Stimulated activated naive CD4-positive, alpha-beta T cell (primary cell): ENCODE data around the gene NPHP1.
A peak's percentile ranks its signal among the peaks of the same experiment; 100 is the strongest.
"Not testable (repeated sequence)": the region's sequence is repeated elsewhere in the genome, so short reads cannot be mapped to it uniquely, and the experiment has no call there.

Experiments
- DNase-seq, 6 experiments: peaks; one replicate each; lab custom pipeline; 2025; lab: John Stamatoyannopoulos, UW

Gene NPHP1

DNA sequence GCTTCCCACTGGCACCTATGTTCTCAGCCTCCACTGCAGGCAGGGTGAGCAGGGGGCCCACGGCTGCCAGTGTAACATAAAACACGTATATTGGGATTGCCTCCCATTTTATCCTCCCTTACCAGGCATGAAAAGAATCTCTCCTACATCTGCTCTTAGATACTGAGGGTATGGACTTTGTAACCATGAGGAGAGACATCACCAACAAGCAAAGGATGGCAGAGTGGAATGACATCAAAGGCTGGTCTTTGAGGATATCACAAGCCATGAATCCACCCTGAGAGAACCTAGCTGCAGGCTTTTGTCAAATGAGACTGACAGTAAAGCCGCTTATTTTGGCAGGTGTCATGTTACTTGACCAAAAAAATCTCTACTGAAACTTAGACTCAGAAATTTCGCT, 7.4 kb downstream of the NPHP1 start:
- DNase-seq, result no peak

DNA sequence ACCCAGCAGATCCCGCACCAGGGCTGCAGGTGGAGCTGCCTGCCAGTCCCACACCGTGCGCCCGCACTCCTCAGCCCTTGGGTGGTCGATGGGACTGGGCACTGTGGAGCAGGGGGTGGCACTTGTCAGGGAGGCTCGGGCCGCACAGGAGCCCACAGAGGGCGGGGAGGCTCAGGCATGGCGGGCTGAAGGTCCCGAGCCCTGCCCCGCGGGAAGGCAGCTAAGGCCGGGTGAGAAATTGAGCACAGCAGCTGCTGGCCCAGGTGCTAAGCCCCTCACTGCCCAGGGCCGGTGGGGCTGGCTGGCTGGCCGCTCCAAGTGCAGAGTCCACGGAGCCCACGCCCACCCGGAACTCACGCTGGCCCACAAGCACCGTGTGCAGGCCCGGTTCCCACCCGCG, 14.6 kb downstream of the NPHP1 start:
- DNase-seq, result not testable (repeated sequence)

DNA sequence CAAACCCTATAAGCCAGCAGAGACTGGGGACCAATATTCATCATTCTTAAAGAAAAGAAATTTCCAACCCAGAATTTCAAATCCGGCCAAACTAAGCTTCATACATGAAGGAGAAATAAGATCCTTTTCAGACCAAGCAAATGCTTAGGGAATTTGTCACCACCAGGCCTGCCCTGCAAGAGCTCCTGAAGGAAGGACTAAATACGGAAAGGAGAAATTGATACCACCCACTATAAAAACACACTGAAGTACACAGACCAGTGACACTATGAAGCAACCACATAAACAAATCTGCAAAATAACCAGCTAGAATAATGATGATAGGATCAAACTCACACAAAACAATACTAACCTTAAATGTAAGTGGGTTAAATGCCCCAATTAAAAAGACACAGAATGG, 22.4 kb downstream of the NPHP1 start:
- DNase-seq, result no peak

DNA sequence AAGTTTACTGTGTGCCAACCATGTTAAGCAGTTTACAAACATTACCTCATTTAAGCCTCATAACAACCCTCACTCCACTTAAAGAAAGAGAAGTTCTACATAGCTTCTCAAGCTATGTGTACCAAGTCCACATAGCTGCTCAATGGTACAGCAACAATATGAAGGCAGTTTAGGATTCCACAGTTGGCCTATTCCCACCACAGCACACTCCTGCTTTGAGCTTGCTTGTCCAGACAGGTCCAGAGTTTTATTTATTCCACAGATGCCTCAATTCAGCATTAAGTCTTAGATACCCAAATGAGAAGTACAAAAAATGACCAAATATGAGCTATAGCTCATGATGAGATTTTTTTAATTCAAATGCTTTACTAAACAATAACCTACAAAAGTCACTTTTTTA, 24.8 kb downstream of the NPHP1 start:
- no peak for DNase-seq

DNA sequence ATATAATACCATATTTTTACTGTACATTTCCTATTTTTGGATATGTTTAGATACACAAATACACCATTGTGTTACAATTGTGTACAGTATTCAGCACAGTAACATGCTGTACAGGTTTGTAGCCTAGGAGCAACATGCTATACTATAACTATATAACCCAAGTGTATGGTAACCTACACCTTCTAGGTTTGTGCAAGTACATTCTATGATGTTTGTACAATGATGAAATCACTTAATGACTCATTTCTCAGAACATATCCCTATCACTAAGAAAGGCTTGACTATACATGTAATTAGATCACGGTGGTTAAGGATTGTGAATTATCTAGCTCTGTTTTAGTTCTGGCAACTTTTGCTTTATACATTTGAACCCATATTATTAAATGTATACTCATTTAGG, 31.3 kb downstream of the NPHP1 start:
- no peak for DNase-seq

DNA sequence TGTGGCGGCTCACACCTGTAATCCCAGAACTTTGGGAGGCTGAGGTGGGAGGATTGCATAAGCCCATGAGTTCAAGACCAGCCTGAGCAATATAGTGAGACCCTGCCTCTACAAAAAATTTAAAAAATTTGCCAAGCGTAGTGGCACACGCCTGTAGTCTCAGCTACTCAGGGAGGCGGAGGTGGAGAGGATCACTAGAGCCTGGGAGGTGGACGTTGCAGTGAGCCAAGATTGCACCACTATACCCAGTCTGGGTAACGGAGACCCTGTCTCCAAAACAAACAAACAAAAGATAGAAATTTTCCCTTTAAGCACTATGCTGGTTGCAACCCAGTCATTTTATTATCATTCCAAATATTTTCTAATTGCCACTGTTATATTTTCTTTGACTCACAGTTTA, 32.3 kb downstream of the NPHP1 start:
- DNase-seq, result no peak

DNA sequence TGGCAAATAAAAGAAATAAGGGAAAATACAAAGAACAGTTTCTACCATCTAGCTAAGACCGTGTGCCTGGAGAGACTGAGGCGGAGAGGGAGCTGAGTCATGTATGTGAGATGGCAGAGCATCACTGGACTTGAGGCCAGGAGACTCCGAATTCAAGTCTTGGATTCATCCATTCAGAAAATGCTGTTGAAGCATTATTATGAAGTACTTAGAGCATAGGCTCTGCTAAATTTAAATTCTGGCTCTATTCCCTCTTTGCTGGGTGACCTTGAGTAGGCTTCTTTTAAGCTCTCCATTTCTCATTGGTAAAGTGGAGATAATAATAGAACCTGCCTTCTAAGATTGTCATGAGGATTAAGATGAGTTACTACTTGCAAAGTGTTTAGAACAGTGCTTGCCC, 34.7 kb downstream of the NPHP1 start:
- no peak for DNase-seq

DNA sequence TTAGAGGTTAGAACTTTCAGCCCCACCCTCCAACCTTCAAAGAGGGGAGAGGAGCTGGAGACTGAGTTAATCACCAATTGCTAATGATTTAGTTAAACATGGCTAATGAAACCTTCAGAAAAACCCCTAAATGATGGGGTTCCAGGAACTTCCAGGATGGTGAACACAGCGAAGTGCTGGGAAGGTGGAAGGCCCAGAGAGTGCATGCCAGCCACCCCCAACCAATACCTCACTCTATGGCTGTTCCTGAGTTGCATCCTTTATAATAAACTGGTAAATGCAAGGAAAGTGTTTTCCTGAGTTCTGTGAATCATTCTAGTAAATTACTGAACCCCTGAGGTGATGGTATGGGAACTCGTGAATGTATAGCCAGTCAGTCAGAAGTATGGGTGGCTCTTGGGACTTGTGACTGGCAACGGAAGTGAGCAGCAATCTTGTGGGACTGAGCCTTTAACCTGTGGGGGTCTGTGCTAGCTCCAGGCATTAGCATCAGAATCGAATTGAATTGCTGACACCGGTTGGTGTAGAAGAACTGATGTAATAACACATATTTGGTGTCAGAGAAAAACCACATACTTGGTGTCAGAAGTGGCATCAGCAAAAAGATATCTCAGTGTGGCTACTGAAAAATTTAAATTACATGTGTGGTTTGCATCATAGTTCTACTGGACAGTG, 37.4 kb downstream of the NPHP1 start:
- no peak for DNase-seq

DNA sequence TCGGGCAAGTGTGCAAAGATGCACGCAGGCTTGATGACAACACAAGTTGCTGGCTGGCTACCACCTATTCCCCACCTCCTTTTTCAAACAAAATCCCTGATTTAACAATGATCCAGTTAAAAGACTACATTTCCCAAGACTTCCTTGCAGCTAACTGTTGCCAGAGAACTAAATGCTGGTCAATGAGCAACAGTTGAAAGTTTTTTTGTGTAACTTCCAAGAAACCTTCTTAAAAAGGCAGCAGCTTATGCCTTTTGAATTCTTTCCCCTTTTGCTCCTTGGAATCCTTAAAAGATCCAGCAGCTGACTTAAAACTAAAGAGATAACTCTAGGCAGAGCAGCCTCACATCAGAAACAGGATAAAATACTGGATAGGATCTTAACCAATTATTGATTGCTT, 38.5 kb downstream of the NPHP1 start:
- no peak for DNase-seq

DNA sequence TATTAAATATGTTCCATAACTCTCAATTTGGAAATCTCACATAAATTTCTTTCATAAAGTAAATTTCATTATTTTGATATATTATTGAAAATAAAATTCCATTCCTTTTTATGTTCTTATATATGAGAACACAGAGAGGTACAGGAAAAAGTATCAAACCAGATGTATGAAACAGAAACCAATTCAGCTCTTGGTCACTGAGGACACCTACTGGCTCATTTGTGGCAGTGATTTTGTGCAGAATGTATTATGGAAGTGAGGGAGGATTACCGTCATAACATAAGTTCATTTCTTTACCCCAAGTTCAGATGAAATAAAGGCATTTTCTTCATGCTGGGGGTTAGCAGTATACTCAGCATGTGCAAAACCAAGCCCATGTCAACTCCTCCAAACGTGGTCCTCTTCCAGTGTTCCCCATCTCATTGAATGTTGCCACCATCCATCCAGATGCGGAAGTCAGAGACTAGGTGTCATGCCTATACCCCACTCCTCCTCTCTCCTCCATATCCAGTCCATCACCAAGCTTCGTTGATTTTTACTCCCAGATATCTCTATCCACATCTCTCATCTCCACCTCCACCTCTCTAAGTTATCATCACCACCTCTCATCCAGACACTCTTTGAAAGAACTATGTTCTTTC, 47.5 kb downstream of the NPHP1 start:
- peak in 1 of 6 experiments; percentile 4 for DNase-seq

DNA sequence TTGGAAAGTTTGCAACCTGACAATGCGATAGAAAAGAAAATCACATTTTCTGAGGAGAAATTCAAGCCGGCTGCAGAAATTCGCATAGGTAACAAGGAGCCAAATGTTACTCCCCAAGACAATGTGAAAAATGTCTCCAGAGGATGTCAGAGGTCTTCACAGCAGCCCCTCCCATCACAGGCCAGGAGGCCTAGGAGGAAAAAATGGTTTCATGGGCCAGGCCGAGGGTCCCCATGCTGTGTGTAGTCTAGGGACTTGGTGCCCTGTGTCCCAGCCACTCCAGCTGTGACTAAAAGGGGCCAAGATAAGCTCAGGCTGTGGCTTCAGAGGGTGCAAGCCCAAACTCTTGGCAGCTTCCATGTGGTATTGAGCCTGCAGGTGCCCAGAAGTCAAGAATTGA, 50.0 kb downstream of the NPHP1 start:
- not testable (repeated sequence) for DNase-seq

DNA sequence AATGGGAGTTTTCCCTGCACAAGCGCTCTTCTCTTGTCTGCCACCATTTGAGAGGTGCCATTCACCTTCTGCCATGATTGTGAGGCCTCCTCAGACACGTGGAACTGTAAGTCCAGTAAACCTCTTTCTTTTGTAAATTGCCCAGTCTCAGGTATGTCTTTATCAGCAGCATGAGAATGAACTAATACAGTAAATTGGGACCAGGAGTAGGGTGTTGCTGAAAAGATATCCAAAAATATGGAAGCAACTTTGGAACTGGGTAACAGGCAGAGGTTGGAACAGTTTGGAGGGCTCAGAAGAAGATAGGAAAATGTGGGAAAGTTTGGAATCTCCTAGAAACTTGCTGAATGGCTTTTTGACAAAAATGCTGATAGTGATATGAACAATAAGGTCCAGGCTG, 50.6 kb downstream of the NPHP1 start:
- DNase-seq, result not testable (repeated sequence)

DNA sequence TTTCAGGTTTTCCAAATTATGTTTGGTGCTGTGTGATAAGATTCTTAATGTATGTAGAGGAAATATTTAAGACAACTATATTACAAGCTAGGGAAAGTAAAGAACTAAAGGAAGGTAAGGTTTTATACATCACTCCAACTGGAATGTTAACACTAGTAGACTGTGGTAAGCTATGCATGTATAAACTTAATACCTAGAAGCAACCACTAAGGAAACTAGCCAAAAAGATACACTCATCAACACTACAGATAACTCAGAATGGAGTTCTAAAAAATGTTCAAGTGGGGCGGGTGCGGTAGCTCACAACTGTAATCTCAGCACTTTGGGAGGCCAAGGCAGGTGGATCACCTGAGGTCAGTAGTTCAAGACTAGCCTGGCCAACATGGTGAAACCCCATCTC, 51.4 kb downstream of the NPHP1 start:
- DNase-seq, result no peak

DNA sequence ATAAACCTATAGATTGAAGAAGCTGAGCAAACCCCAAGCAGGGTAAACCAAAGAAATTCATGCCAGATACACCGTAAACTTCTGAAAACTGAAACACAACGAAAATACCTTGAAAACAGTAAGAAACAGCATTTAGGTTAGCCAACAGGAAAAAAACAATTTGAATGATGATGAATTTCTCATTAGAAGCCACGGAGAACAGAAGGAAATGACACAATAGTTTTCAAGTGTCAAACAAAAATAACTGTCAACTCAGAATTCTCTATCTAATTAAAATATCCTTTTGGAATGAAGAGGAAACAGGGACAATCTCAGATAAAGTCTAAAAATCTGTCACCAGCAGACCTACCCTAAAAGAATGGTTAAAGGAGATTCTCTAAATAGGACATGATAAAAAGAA, 51.9 kb downstream of the NPHP1 start:
- no peak for DNase-seq

DNA sequence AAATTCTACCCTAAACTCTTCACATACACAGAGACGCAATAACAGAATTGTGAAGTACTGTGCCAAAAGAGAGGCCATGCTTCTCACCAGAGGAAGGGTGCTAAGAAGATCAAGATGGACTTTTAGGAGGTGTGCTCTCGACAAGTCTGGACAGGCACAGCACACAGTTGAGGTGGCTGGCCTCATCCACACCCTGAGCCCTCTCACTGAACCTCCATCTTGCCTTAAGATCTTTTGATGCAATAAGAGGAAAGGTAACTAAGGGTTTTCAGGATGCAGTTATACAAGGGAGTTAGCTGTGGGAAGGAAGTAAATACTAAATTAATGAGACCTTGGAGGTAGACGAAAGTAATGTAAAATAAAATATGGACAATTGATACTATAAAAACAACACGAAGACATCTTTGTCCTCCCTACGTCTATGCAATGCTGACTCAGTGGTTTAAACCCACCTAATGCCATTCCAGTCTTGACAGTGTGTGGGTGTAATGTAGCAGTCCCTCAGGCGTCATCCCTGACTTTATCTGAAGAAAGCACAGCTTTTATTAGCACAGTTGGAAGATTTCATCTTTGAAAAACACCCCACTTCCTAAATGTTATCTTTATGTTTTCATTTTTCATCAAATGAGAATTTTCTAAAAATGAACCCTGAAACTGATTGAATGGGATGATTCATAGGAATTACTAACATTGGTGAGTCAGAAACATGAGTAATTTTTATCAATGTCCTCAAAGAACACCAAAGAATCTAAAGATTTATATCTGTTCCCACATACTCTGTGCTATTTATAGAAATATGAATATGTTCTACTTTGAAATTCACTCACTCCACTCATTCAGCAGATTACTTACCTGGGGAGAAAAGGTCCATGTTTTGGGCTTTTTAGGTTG, 55.2 kb downstream of the NPHP1 start:
- no peak for DNase-seq

DNA sequence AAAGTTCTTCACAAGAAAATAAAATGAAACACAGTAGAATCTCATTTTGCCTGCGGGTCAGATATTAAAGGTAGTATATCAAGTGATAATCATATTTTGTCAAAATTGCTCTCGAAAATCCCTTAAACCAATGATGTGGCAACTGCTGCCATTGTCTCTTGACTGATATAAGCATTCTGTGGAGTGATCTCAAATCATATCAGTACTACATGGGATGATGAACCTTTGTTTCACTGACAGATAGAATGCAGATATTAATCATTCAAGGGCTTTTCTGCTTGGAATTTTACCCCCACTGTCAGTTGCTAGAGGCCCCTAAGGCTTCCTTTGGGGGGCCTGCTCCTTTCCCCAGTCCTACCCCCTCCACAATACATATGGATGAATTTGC, 57.9 kb downstream of the NPHP1 start:
- no peak for DNase-seq

DNA sequence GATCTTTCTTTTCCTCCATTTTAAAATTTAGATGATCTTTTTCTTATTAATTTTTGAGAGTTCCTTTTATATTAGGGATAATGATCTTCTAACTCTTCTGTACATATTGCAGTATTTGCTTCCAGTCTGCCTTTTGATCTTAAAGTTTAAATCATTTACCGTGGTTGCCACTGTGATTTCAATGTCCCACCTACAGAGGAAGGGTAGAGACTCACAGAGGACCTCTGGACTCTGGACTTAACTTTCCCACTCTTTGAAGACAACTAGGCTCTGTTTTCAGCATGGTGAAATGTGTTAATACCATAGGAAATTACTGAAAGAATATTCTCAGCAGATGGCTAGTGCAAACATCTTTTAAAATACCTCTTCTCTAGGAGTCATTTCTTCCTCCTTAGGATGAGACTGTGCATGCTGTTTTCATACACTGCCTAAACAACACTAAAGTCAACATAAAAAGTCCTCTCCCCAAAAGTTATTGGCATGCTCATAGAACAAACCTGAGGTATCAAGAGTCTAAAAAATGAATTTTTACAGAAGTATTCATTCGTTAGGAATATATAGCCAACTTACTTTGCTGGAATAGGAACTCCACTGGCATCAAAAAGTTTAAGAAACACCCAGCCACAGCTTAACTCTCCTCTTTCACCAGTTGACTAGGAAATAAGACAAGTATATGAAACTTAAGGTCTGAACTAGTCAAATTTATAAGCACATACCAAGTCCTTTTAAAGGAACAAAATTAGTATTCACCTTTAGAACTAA, 58.4 kb downstream of the NPHP1 start:
- DNase-seq, result no peak

DNA sequence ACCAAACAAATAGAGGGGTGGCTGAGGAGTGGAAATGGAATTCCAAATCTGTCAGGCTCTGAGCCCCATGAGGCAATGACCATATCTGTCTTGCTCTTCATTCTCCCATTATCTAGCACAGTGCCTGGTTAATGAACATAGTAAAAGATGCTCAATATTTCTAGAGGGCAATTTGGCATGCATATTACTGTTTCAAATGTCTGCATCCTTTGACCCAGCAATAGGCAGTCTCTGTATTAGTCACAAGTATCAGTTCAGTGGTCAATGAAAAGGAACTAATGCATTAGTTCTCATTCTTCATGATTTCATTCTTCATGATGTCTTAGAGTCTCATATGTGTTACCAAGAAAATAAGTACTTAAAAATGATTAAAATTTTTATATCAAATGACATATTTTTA, 60.8 kb downstream of the NPHP1 start:
- no peak for DNase-seq

DNA sequence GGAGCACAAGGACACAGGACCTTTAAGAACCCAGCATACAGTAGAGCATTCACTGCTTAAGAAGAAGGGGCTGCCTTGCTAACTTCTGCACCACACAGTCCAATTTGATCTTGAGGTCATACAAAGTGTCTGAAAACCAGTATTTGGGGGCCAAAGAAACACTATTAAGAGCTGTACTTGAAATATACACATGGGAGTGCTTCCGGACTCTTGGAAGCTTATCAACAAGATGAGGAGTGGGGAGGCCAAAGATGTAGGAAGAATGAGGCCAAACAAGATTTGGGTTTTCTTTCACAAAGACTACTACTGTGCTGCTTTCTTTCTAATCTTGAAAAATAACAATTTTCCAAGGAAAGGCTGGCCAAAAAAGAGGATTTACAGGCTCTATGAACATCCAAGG, 64.4 kb downstream of the NPHP1 start:
- no peak for DNase-seq

DNA sequence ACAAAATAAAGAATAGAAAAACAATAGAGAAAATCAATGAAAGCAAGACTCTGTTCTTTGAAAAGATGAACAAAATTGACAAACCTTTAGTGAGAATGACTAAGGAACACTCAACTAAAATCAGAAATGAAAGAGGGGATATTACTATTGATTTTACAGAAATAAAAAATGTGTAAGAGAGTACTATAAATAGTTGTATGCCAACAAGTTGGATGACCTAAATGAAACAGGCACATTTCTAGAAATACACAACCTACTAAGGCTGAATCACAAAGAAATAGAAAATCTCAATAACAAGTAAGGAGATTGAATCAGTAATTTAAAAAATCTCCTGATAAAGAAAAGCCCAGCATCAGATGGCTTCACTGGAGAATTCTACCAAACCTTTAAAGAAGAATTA, 70.8 kb downstream of the NPHP1 start:
- DNase-seq, result no peak

DNA sequence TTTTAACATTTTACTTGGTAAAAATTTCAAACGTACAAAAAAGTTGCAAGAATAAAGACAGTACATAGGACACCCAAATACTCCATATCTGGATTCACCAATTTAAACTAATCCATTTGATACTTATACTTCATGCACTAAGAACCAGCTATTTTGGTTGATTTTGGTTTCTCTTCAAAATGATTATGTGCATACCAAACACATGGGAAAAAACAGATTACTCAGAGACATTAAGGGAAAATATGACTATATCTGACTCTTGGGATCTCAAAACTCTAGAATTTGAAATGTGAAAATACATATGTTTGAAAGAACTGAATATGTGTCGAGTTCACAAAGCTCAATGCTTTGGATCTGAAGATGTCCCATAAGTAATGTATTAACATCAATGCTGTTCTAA, 73.6 kb downstream of the NPHP1 start:
- DNase-seq, result no peak

DNA sequence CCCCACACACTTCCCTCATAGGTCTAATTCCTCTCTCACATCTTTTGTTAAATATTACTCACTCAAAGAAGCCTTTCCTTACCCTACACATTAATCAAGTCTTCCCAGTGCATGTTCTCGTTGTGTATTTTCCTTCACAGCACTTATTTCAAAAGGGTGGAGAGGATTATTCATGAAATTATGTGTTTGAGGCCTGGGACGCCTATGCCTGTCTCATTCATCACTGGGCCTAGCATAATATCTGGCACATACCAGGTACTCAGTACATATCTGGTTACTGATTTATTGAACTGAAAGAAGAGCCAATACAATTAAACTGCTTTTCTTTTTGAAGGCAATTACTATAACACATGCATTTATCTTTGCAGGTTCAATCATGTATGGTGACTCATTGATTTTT, 74.1 kb downstream of the NPHP1 start:
- DNase-seq, result no peak
